H1 (cell line): ENCODE data around the gene CAMKMT. TPM values are rescaled to one million over a fixed set of nuclear protein-coding genes. Genes with fewer than 3 reads are reported as not detected.

Source experiments
- CTCF ChIA-PET: fragments of 300-600 bp; sonication (Branson Sonifier 250); formaldehyde crosslinking; loops from one replicate; lab custom pipeline; 2021; ENCODE audit not compliant: partially characterized antibody; lab: Charles Lee
- POLR2A ChIA-PET: fragments of 300-600 bp; sonication (Branson Sonifier 250); formaldehyde crosslinking; loops from one replicate; lab custom pipeline; 2021; ENCODE audit warnings: inconsistent platforms; ENCODE audit not compliant: partially characterized antibody; lab: Charles Lee
- DNase-seq, 2 experiments: peaks; one replicate each; pipeline versions ENCODE4 v3.0.0 to v3.0.0-alpha.2; 2010 to 2022; ENCODE audit warnings: low spot score in 2 of 2, low read depth in 1 of 2, mixed read lengths in 1 of 2
- FAIRE-seq: peaks from 2 replicates; lab custom pipeline; 2011; peaks lifted over from hg19 to GRCh38; lab: Jason Lieb, UNC
- H2AFZ ChIP-seq: 2 replicates; pipeline ENCODE4 v1.8.1; 2012; ENCODE audit warnings: low read length, inconsistent platforms
- H2AK5ac ChIP-seq: 2 replicates; pipeline ENCODE4 v1.6.1; 2013; ENCODE audit warnings: low read depth, low read length
- H2BK120ac ChIP-seq: replicated peaks from 2 replicates; pipeline ENCODE3; 2013; ENCODE audit warnings: low read depth, low read length, inconsistent platforms
- H2BK12ac ChIP-seq: 2 replicates; pipeline ENCODE4 v1.6.1; 2013; ENCODE audit warnings: low read depth, low read length
- H2BK15ac ChIP-seq: 2 replicates; pipeline ENCODE4 v1.6.1; 2013; ENCODE audit warnings: low read length
- H2BK20ac ChIP-seq: 2 replicates; pipeline ENCODE4 v1.6.1; 2013; ENCODE audit warnings: low read length
- H2BK5ac ChIP-seq: 2 replicates; pipeline ENCODE4 v1.6.1; 2013; ENCODE audit warnings: low read depth, low read length
- H3K14ac ChIP-seq: 2 replicates; pipeline ENCODE4 v1.6.1; 2013; ENCODE audit warnings: inconsistent platforms; ENCODE audit not compliant: insufficient read length
- H3K18ac ChIP-seq: 2 replicates; pipeline ENCODE4 v1.6.1; 2013; ENCODE audit warnings: low read length; ENCODE audit errors: extremely low read depth
- H3K23ac ChIP-seq: 2 replicates; pipeline ENCODE4 v1.6.1; 2013; ENCODE audit warnings: inconsistent platforms; ENCODE audit not compliant: insufficient read length
- H3K23me2 ChIP-seq: 2 replicates; pipeline ENCODE4 v1.6.1; 2013; ENCODE audit warnings: low read depth, low read length
- H3K27ac ChIP-seq: 2 replicates; pipeline ENCODE4 v1.6.1; 2011; ENCODE audit warnings: low read depth, low read length, inconsistent platforms
- H3K27me3 ChIP-seq, 4 experiments: replicated peaks in 1 of 4; 1 replicate in 1 of 4; 2 replicates in 3 of 4; pipeline versions ENCODE4 v1.6.1 to v1.8.1; 2011 to 2013; ENCODE audit warnings: low read length in 3 of 4, mild to moderate bottlenecking in 3 of 4, inconsistent platforms in 2 of 4, mixed read lengths in 2 of 4, moderate library complexity in 1 of 4; ENCODE audit not compliant: control insufficient read depth in 3 of 4, insufficient read depth in 3 of 4; ENCODE audit errors: extremely low read depth in 1 of 4
- H3K36me3 ChIP-seq, 4 experiments: 2 replicates each; pipeline versions ENCODE4 v1.6.1 to v1.8.1; 2011 to 2013; ENCODE audit warnings: mild to moderate bottlenecking in 4 of 4, low read length in 3 of 4, moderate library complexity in 2 of 4, control low read depth in 1 of 4, inconsistent platforms in 1 of 4; ENCODE audit not compliant: insufficient read depth in 4 of 4, control insufficient read depth in 2 of 4
- H3K4ac ChIP-seq: replicated peaks from 2 replicates; pipeline ENCODE3; 2013; ENCODE audit warnings: low read length, low read depth, mixed read lengths, inconsistent platforms; ENCODE audit not compliant: insufficient read length
- H3K4me1 ChIP-seq, 4 experiments: replicated peaks in 1 of 4; 1 replicate in 1 of 4; 2 replicates in 3 of 4; pipeline versions ENCODE4 v1.6.1 to v1.8.1; 2011 to 2013; ENCODE audit warnings: low read length in 3 of 4, inconsistent platforms in 2 of 4, mixed read lengths in 1 of 4; ENCODE audit not compliant: insufficient read depth in 4 of 4, control insufficient read depth in 3 of 4
- H3K4me2 ChIP-seq, 2 experiments: 2 replicates each; pipeline versions ENCODE4 v1.6.1 to v1.8.1; 2011 to 2013; ENCODE audit warnings: low read depth in 2 of 2, low read length in 2 of 2, control low read depth in 1 of 2, inconsistent platforms in 1 of 2, mild to moderate bottlenecking in 1 of 2; ENCODE audit not compliant: insufficient read depth in 1 of 2
- H3K4me3 ChIP-seq, 4 experiments: fragments of 200-600, 300-600 bp in 1 of 4; sonication (generic), shearing (Covaris generic), sonication (Bioruptor Twin) in 1 of 4; 2 replicates each; pipeline versions ENCODE4 v1.5.1 to v1.8.1; 2011 to 2016; ENCODE audit warnings: low read length in 4 of 4, low read depth in 3 of 4, control low read depth in 2 of 4, inconsistent platforms in 2 of 4, mild to moderate bottlenecking in 2 of 4, mixed read lengths in 1 of 4, moderate library complexity in 1 of 4; ENCODE audit not compliant: insufficient read depth in 2 of 4; ENCODE audit errors: extremely low read depth in 1 of 4
- H3K56ac ChIP-seq: replicated peaks from 2 replicates; pipeline ENCODE3; 2013; ENCODE audit warnings: low read depth, mild to moderate bottlenecking, mixed read lengths, low read length, inconsistent platforms; ENCODE audit not compliant: insufficient read length
- H3K79me1 ChIP-seq: 2 replicates; pipeline ENCODE4 v1.6.1; 2013; ENCODE audit warnings: low read depth, low read length, control low read depth
- H3K79me2 ChIP-seq, 2 experiments: 2 replicates each; pipeline versions ENCODE4 v1.6.1 to v1.8.1; 2012 to 2013; ENCODE audit warnings: low read length in 2 of 2, mild to moderate bottlenecking in 2 of 2, inconsistent platforms in 1 of 2; ENCODE audit not compliant: insufficient read depth in 2 of 2, control insufficient read depth in 1 of 2
- H3K9ac ChIP-seq, 4 experiments: replicated peaks in 1 of 4; 1 replicate in 1 of 4; 2 replicates in 3 of 4; pipeline versions ENCODE4 v1.6.1 to v1.8.1; 2011 to 2013; ENCODE audit warnings: low read depth in 3 of 4, low read length in 3 of 4, control low read depth in 2 of 4, mild to moderate bottlenecking in 2 of 4, moderate library complexity in 2 of 4, inconsistent platforms in 1 of 4; ENCODE audit errors: extremely low read depth in 1 of 4
- H3K9me3 ChIP-seq, 2 experiments: 2 replicates each; pipeline versions ENCODE4 v1.6.1 to v1.8.1; 2012 to 2013; ENCODE audit warnings: mild to moderate bottlenecking in 2 of 2, moderate library complexity in 2 of 2, control low read depth in 1 of 2, inconsistent platforms in 1 of 2, low read depth in 1 of 2, low read length in 1 of 2, mixed read lengths in 1 of 2; ENCODE audit not compliant: insufficient read depth in 2 of 2
- H4K20me1 ChIP-seq, 2 experiments: replicated peaks in 1 of 2; 2 replicates each; pipeline versions ENCODE3 to v1.8.1; 2011 to 2013; ENCODE audit warnings: inconsistent platforms in 2 of 2, low read length in 2 of 2, mild to moderate bottlenecking in 1 of 2; ENCODE audit not compliant: insufficient read depth in 2 of 2, control insufficient read depth in 1 of 2
- H4K5ac ChIP-seq: 2 replicates; pipeline ENCODE4 v1.6.1; 2013; ENCODE audit warnings: low read length, low read depth, mixed read lengths, inconsistent platforms; ENCODE audit not compliant: insufficient read length
- H4K8ac ChIP-seq: 2 replicates; pipeline ENCODE4 v1.8.0; 2013; ENCODE audit warnings: mild to moderate bottlenecking, moderate library complexity, low read length, inconsistent platforms; ENCODE audit not compliant: insufficient read depth; ENCODE audit errors: extremely low read depth
- H4K91ac ChIP-seq: replicated peaks from 2 replicates; pipeline ENCODE3; 2013; ENCODE audit warnings: low read length, mixed read lengths, inconsistent platforms; ENCODE audit not compliant: insufficient read length
- CEBPB ChIP-seq: IDR thresholded peaks from 2 replicates; pipeline ENCODE4 v1.6.1; 2012; ENCODE audit warnings: low read depth, low read length
- CTCF ChIP-seq, 3 experiments: IDR thresholded peaks; 1 replicate in 2 of 3; 2 replicates in 1 of 3; pipeline versions ENCODE4 v1.5.1 to v1.6.1; 2011; ENCODE audit warnings: low read length in 3 of 3, mild to moderate bottlenecking in 3 of 3, inconsistent platforms in 2 of 3, low read depth in 1 of 3, moderate library complexity in 1 of 3; ENCODE audit not compliant: insufficient read depth in 1 of 3; ENCODE audit errors: control extremely low read depth in 1 of 3
- EGR1 ChIP-seq: IDR thresholded peaks from 2 replicates; pipeline ENCODE4 v1.6.1; 2011; ENCODE audit warnings: low read depth, low read length, borderline replicate concordance
- RAD21 ChIP-seq, 2 experiments: IDR thresholded peaks in 1 of 2; conservative IDR thresholded peaks in 1 of 2; 2 replicates each; pipeline ENCODE4 v1.6.1; 2011; ENCODE audit warnings: low read depth in 2 of 2, low read length in 2 of 2, improper control_type of control experiment in 1 of 2, inconsistent platforms in 1 of 2, mild to moderate bottlenecking in 1 of 2, moderate library complexity in 1 of 2
- WGBS, 2 experiments: shearing (Covaris generic) in 1 of 2; methylation state at CpG; one replicate each; pipeline versions ENCODE4 v1.1.6 to v1.1.7; 2013 to 2015; ENCODE audit warnings: low lambda C conversion rate in 2 of 2, mixed read lengths in 2 of 2, inconsistent platforms in 1 of 2, low coverage in 1 of 2, missing lambda C conversion rate in 1 of 2; ENCODE audit not compliant: insufficient replicate concordance in 2 of 2, insufficient coverage in 1 of 2, insufficient read length in 1 of 2; ENCODE audit errors: extremely low coverage in 1 of 2, missing lambda C conversion rate in 1 of 2; 5-methylcytosine and 5-hydroxymethylcytosine counted together
- polyA plus RNA-seq, 7 experiments: library from polyadenylated mRNA; depleted of rRNA in 3 of 7; stranded (reverse) in 5 of 7; unstranded in 2 of 7; fragments of >200 nt in 5 of 7; fragments of 200-250 nt in 2 of 7; gene quantifications; 1 replicate in 5 of 7; 2 replicates in 1 of 7; 4 replicates in 1 of 7; pipeline versions ENCODE4 v1.2.1 to v1.2.3, GENCODE V29; 2011 to 2013; ENCODE audit warnings: missing spikeins in 2 of 7, mixed read lengths in 2 of 7
- total RNA-seq: library from RNA; stranded (reverse); fragmentation: NEBNext Ultra II Directional; extraction: Animal tissue kit (Norgen Biotek cat#: 25700); gene quantifications from 2 replicates; pipeline ENCODE4 v1.2.1, GENCODE V29; 2021

Gene CAMKMT
- total and polyA plus RNA-seq, 2 of the 8 experiments (the other 6 are each of a cell fraction or from before 2014, with no cell fraction given) = 14.7 to 22.4 TPM

GRCh38 chr2:44668336-44668735 lies 306.6 kb downstream of the CAMKMT start:
- FAIRE-seq = peak; percentile 39
- CTCF ChIA-PET = interaction anchor here (0.5 to 4.1 kb wide), 47 partner anchors 9 to 459 kb away, joined by 3 to 23 read pairs (median 4); no protein-coding TSS in a partner anchor
- no peak overlapping the region for H3K4ac ChIP-seq

More at GRCh38 chr2:44668336-44668735, 306.6 kb downstream of the CAMKMT start:
- no peak overlapping the region for H2BK120ac ChIP-seq
- POLR2A ChIA-PET = interaction anchor here (1.4 kb wide), 1 partner anchor 67 kb away, joined by 3 read pairs; no protein-coding TSS in a partner anchor
- no peak overlapping the region for H4K5ac ChIP-seq
- H4K20me1 ChIP-seq = no peaks in the 10 kb centered on the region
- peaks cover 0 to 5% (median under 1%) of the 10 kb centered on the region in 4 experiments; a peak in 2 of 7 replicates for H3K4me1 ChIP-seq
- DNase-seq = no peak
- H2BK20ac ChIP-seq = no peak overlapping the region
- no peaks in the 10 kb centered on the region for H3K79me2 ChIP-seq
- no peaks in the 10 kb centered on the region for H3K9me3 ChIP-seq
- H2AFZ ChIP-seq = no peak overlapping the region
- H3K23ac ChIP-seq = no peak overlapping the region
- no peak overlapping the region for H3K4me2 ChIP-seq
- no peak overlapping the region for H2BK12ac ChIP-seq
- no peak overlapping the region for H2BK15ac ChIP-seq
- no peaks in the 10 kb centered on the region for H3K79me1 ChIP-seq
- no peaks in the 10 kb centered on the region for H3K27me3 ChIP-seq
- no peak overlapping the region for H3K14ac ChIP-seq
- no peak overlapping the region for H3K27ac ChIP-seq
- H3K9ac ChIP-seq = no peak overlapping the region
- H4K8ac ChIP-seq = no peak overlapping the region
- no peak overlapping the region for H3K56ac ChIP-seq
- peak overlapping the region; percentile 41; the same call in 1 of the 2 replicates for H3K18ac ChIP-seq
- 46% methylated on average over 5 of the region's 5 CpGs; no CpG with 5 or more reads in 1 of the 2 experiments for WGBS, 2 experiments
- no peaks in the 10 kb centered on the region for H3K36me3 ChIP-seq
- peak; percentile 38; the same call in 1 of the 2 replicates for TF ChIP-seq CEBPB
- TF ChIP-seq EGR1 = no peak
- peak; percentile 65 to 71 for TF ChIP-seq RAD21 (IDR thresholded peaks at IDR 0.05 in 1 of 2, conservative IDR thresholded peaks at IDR 0.05 in 1 of 2; ENCODE audit: low read depth in 2 of 2, low read length in 2 of 2)
- TF ChIP-seq CTCF (IDR thresholded peaks at IDR 0.05; ENCODE audit: control extremely low read depth in 1 of 3, insufficient read depth in 1 of 3, low read depth in 1 of 3, low read length in 3 of 3) = peak in 2 of 3 experiments; percentile 56 to 77; a peak in 2 of 4 replicates
- no peak overlapping the region for H4K91ac ChIP-seq
- no peaks in the 10 kb centered on the region for H3K23me2 ChIP-seq
- H2AK5ac ChIP-seq = no peak overlapping the region
- H2BK5ac ChIP-seq = no peak overlapping the region
- no peak overlapping the region for H3K4me3 ChIP-seq
